NT2/D1 (cell line): ENCODE data around the gene SELPLG.

Experiments used
- YY1 ChIP-seq: IDR thresholded peaks from 2 replicates; pipeline ENCODE4 v1.6.1; 2011; ENCODE audit not compliant: insufficient read length, insufficient read depth
- ZNF274 ChIP-seq: IDR thresholded peaks from 2 replicates; pipeline ENCODE4 v1.6.1; 2011; ENCODE audit warnings: mild to moderate bottlenecking, low read depth, low read length

- TF ChIP-seq YY1 (no peak), ZNF274 (no peak)
Measured at GRCh38 chr12:108618079-108618952, 15.4 kb downstream of the SELPLG start.
